HEK293 (cell line): ENCODE data around the gene LRP1.

Experiments
- CTCF ChIA-PET: fragments of 350-600 bp; formaldehyde crosslinking; extraction: SDS; loops from one replicate; lab custom pipeline; 2021; ENCODE audit warnings: antibody characterized with exemption; lab: Yijun Ruan, JAX
- POLR2A ChIA-PET: fragments of 300-600 bp; formaldehyde crosslinking; extraction: SDS; loops from one replicate; lab custom pipeline; 2020; ENCODE audit warnings: antibody characterized with exemption, inconsistent platforms; lab: Yijun Ruan, JAX
- H3K27ac ChIP-seq: fragments of 200-500 bp; sonication (Bioruptor generic); 2 replicates; pipeline ENCODE4 v1.5.1; 2014; ENCODE audit warnings: low read depth, low read length, control low read depth, inconsistent platforms; ENCODE audit errors: extremely low read depth
- H3K36me3 ChIP-seq, 2 experiments: fragments of 200-500 bp in 1 of 2; sonication (Bioruptor generic) in 1 of 2; 1 replicate in 1 of 2; 2 replicates in 1 of 2; pipeline ENCODE4 v1.5.1; 2014 to 2017; ENCODE audit warnings: inconsistent platforms in 2 of 2, low read length in 2 of 2; ENCODE audit not compliant: control insufficient read depth in 2 of 2, insufficient read depth in 1 of 2
- H3K4me1 ChIP-seq: fragments of 200-500 bp; sonication (Bioruptor generic); 2 replicates; pipeline ENCODE4 v1.5.1; 2014; ENCODE audit warnings: mild to moderate bottlenecking, low read length, inconsistent platforms; ENCODE audit not compliant: control insufficient read depth, insufficient read depth
- H3K4me3 ChIP-seq: 2 replicates; pipeline ENCODE4 v1.5.1; 2011; ENCODE audit warnings: low read depth, mild to moderate bottlenecking, control low read depth, low read length, moderate library complexity
- H3K9me3 ChIP-seq: fragments of 200-500 bp; sonication (Bioruptor generic); 2 replicates; pipeline ENCODE4 v1.5.1; 2014; ENCODE audit warnings: low read depth, low read length, inconsistent platforms; ENCODE audit not compliant: control insufficient read depth, insufficient read depth
- BCL11A ChIP-seq: fragments of 450-650 bp; formaldehyde crosslinking; IDR thresholded peaks from 2 replicates; pipeline ENCODE4 v1.5.1; 2016; ENCODE audit warnings: low read depth, missing biosample characterization, missing genetic modification characterization
- EGR2 ChIP-seq: fragments of 450-650 bp; formaldehyde crosslinking; IDR thresholded peaks from 2 replicates; pipeline ENCODE4 v1.5.1; 2016; ENCODE audit warnings: low read depth, missing biosample characterization, missing genetic modification characterization
- GLI4 ChIP-seq: fragments of 450-650 bp; formaldehyde crosslinking; IDR thresholded peaks from 2 replicates; pipeline ENCODE4 v1.5.1; 2016; ENCODE audit warnings: missing biosample characterization, missing genetic modification characterization
- HOXA7 ChIP-seq: sonication (generic); formaldehyde crosslinking; IDR thresholded peaks from 2 replicates; pipeline ENCODE4 v1.8.1; 2022; ENCODE audit warnings: missing genetic modification reagents, borderline replicate concordance
- HOXD13 ChIP-seq: sonication (generic); formaldehyde crosslinking; IDR thresholded peaks from 2 replicates; pipeline ENCODE4 v1.8.0; 2022; ENCODE audit warnings: missing genetic modification reagents, borderline replicate concordance
- KLF1 ChIP-seq: fragments of 450-650 bp; formaldehyde crosslinking; IDR thresholded peaks from 2 replicates; pipeline ENCODE4 v1.5.1; 2016; ENCODE audit warnings: missing biosample characterization, missing genetic modification characterization
- KLF10 ChIP-seq: fragments of 450-650 bp; IDR thresholded peaks from 2 replicates; pipeline ENCODE4 v1.5.1; 2018; ENCODE audit warnings: missing biosample characterization, mild to moderate bottlenecking, missing genetic modification characterization
- PRDM10 ChIP-seq: fragments of 450-650 bp; formaldehyde crosslinking; IDR thresholded peaks from 2 replicates; pipeline ENCODE4 v1.5.1; 2016; ENCODE audit warnings: missing biosample characterization, missing genetic modification characterization
- SCRT1 ChIP-seq: fragments of 450-650 bp; formaldehyde crosslinking; IDR thresholded peaks from 2 replicates; pipeline ENCODE4 v1.5.1; 2016; ENCODE audit warnings: missing biosample characterization, missing genetic modification characterization, borderline replicate concordance
- TRIM28 ChIP-seq: IDR thresholded peaks from 2 replicates; pipeline ENCODE4 v1.6.1; 2011; ENCODE audit warnings: low read length, control low read depth, borderline replicate concordance
- WT1 ChIP-seq: fragments of 450-650 bp; formaldehyde crosslinking; IDR thresholded peaks from 2 replicates; pipeline ENCODE4 v1.5.1; 2016; ENCODE audit warnings: missing biosample characterization, missing genetic modification characterization
- YY2 ChIP-seq: fragments of 450-650 bp; formaldehyde crosslinking; IDR thresholded peaks from 2 replicates; pipeline ENCODE4 v1.5.1; 2016; ENCODE audit warnings: missing biosample characterization, missing genetic modification characterization
- ZBTB17 ChIP-seq: fragments of 450-650 bp; formaldehyde crosslinking; IDR thresholded peaks from 2 replicates; pipeline ENCODE4 v1.5.1; 2016; ENCODE audit warnings: missing biosample characterization, missing genetic modification characterization
- ZBTB48 ChIP-seq: fragments of 450-650 bp; formaldehyde crosslinking; IDR thresholded peaks from 2 replicates; pipeline ENCODE4 v1.5.1; 2016; ENCODE audit warnings: missing biosample characterization, missing genetic modification characterization
- ZBTB8A ChIP-seq: fragments of 450-650 bp; formaldehyde crosslinking; IDR thresholded peaks from 2 replicates; pipeline ENCODE4 v1.5.1; 2016; ENCODE audit warnings: missing biosample characterization, missing genetic modification characterization
- ZEB2 ChIP-seq: fragments of 450-650 bp; formaldehyde crosslinking; IDR thresholded peaks from 2 replicates; pipeline ENCODE4 v1.5.1; 2016; ENCODE audit warnings: missing biosample characterization, missing genetic modification characterization
- ZFHX2 ChIP-seq: fragments of 450-650 bp; formaldehyde crosslinking; conservative IDR thresholded peaks from 2 replicates; pipeline ENCODE4 v1.5.1; 2016; ENCODE audit warnings: missing biosample characterization, missing genetic modification characterization
- ZFP37 ChIP-seq: fragments of 450-650 bp; formaldehyde crosslinking; IDR thresholded peaks from 2 replicates; pipeline ENCODE4 v1.5.1; 2016; ENCODE audit warnings: missing biosample characterization, missing genetic modification characterization
- ZNF184 ChIP-seq: fragments of 450-650 bp; IDR thresholded peaks from 2 replicates; pipeline ENCODE4 v1.5.1; 2018; ENCODE audit warnings: missing biosample characterization, mild to moderate bottlenecking, missing genetic modification characterization
- ZNF214 ChIP-seq: fragments of 450-650 bp; formaldehyde crosslinking; IDR thresholded peaks from 2 replicates; pipeline ENCODE4 v1.5.1; 2017; ENCODE audit warnings: missing biosample characterization, mild to moderate bottlenecking, missing genetic modification characterization, borderline replicate concordance
- ZNF223 ChIP-seq: fragments of 450-650 bp; formaldehyde crosslinking; IDR thresholded peaks from 2 replicates; pipeline ENCODE4 v1.5.1; 2016; ENCODE audit warnings: missing biosample characterization, missing genetic modification characterization
- ZNF302 ChIP-seq: fragments of 450-650 bp; formaldehyde crosslinking; IDR thresholded peaks from 2 replicates; pipeline ENCODE4 v1.5.1; 2016; ENCODE audit warnings: missing biosample characterization, missing genetic modification characterization, low read depth
- ZNF366 ChIP-seq: fragments of 450-650 bp; formaldehyde crosslinking; conservative IDR thresholded peaks from 2 replicates; pipeline ENCODE4 v1.5.1; 2016; ENCODE audit warnings: missing biosample characterization, missing genetic modification characterization
- ZNF433 ChIP-seq: fragments of 450-650 bp; formaldehyde crosslinking; IDR thresholded peaks from 2 replicates; pipeline ENCODE4 v1.5.1; 2016; ENCODE audit warnings: missing biosample characterization, missing genetic modification characterization, low read depth
- ZNF560 ChIP-seq: fragments of 450-650 bp; formaldehyde crosslinking; IDR thresholded peaks from 2 replicates; pipeline ENCODE4 v1.5.1; 2017; ENCODE audit warnings: missing biosample characterization, missing genetic modification characterization, borderline replicate concordance
- ZNF561 ChIP-seq: fragments of 450-650 bp; IDR thresholded peaks from 2 replicates; pipeline ENCODE4 v1.5.1; 2018; ENCODE audit warnings: missing biosample characterization, missing genetic modification characterization, borderline replicate concordance
- ZNF580 ChIP-seq: fragments of 450-650 bp; formaldehyde crosslinking; IDR thresholded peaks from 2 replicates; pipeline ENCODE4 v1.5.1; 2016; ENCODE audit warnings: missing biosample characterization, missing genetic modification characterization
- ZNF610 ChIP-seq: fragments of 450-650 bp; formaldehyde crosslinking; IDR thresholded peaks from 2 replicates; pipeline ENCODE4 v1.5.1; 2016; ENCODE audit warnings: missing biosample characterization, missing genetic modification characterization, borderline replicate concordance
- ZNF747 ChIP-seq: fragments of 450-650 bp; formaldehyde crosslinking; IDR thresholded peaks from 2 replicates; pipeline ENCODE4 v1.5.1; 2016; ENCODE audit warnings: missing biosample characterization, missing genetic modification characterization
- ZNF76 ChIP-seq: fragments of 450-650 bp; formaldehyde crosslinking; IDR thresholded peaks from 2 replicates; pipeline ENCODE4; 2016; ENCODE audit warnings: low read depth, missing biosample characterization, missing genetic modification characterization, borderline replicate concordance
- ZNF791 ChIP-seq: fragments of 450-650 bp; formaldehyde crosslinking; IDR thresholded peaks from 2 replicates; pipeline ENCODE4 v1.5.1; 2016; ENCODE audit warnings: missing biosample characterization, missing genetic modification characterization
- TF ChIP-seq, protein P1 (sequence below): sonication (generic); formaldehyde crosslinking; IDR thresholded peaks from 2 replicates; pipeline ENCODE4 v1.8.1; 2022; ENCODE audit warnings: mild to moderate bottlenecking, moderate library complexity, missing genetic modification reagents

LRP1 gene

DNA sequence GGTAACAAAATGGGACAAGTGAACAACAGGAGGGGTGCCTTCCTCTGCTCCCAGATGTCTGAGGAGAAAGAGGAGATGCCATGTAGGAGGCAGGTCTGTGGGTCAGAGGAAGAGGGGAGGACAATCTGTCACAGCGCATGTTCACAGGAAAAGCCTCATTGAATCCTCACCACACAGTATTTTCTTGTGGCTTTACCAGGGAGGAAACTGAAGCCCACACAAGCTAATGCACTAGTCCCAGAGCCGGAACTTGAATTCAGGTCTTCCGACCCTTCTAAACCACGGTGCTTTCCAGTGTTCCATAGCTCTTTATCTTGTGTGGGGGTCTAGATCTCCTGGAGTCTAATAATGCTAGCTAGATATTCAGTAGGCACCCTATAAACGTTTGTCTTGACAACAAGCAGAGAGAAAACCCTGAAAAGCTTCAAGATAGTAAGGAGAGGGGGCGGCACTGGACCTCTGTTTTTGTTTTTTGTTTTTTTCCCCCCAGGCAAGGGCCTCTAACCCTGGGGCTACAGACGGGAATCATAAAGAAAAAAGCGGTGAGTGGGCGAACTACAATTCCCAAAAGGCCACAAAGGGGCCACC lies 100.9 kb downstream of the LRP1 start:
- H3K27ac ChIP-seq = peak overlapping the region; percentile 87; the same call in 1 of the 2 replicates
- TF ChIP-seq SCRT1 (tag by site-specific recombination) (no peak), ZNF561 (tag by site-specific recombination) (0 out of 2 replicates have a peak, but pooled peaks have one; percentile 1), YY2 (no peak), ZNF560 (no peak), ZNF747 (tag by site-specific recombination) (no peak), ZNF76 (tag by site-specific recombination) (peak; percentile 84), KLF10 (no peak), ZNF184 (tag by site-specific recombination) (no peak), ZBTB48 (tag by site-specific recombination) (no peak), ZNF791 (no peak), EGR2 (no peak), ZFP37 (tag by site-specific recombination) (no peak), GLI4 (tag by site-specific recombination) (no peak), PRDM10 (peak; percentile 80), ZFHX2 (tag by site-specific recombination) (0 out of 2 replicates have a peak, but pooled peaks have one; percentile 17), ZNF223 (tag by site-specific recombination) (no peak), ZNF366 (tag by site-specific recombination) (0 out of 2 replicates have a peak, but pooled peaks have one; percentile 26), HOXD13 (no peak), ZNF433 (tag by site-specific recombination) (no peak), BCL11A (tag by site-specific recombination) (no peak), ZBTB17 (tag by site-specific recombination) (no peak), ZNF580 (no peak), ZNF610 (tag by site-specific recombination) (no peak), WT1 (tag by site-specific recombination) (no peak), TRIM28 (no peak), ZNF214 (tag by site-specific recombination) (no peak), ZBTB8A (tag by site-specific recombination) (no peak), KLF1 (no peak), ZEB2 (tag by site-specific recombination) (no peak), ZNF302 (tag by site-specific recombination) (no peak), HOXA7 (CRISPR knock-in tag) (no peak)
- TF ChIP-seq, protein P1, sequence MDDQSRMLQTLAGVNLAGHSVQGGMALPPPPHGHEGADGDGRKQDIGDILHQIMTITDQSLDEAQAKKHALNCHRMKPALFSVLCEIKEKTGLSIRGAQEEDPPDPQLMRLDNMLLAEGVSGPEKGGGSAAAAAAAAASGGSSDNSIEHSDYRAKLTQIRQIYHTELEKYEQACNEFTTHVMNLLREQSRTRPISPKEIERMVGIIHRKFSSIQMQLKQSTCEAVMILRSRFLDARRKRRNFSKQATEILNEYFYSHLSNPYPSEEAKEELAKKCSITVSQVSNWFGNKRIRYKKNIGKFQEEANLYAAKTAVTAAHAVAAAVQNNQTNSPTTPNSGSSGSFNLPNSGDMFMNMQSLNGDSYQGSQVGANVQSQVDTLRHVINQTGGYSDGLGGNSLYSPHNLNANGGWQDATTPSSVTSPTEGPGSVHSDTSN = no peak
- ChIA-PET CTCF (interaction anchor here (0.5 to 23.3 kb wide), 12 partner anchors 11 to 507 kb away, joined by 3 to 628 read pairs (median 3); partner anchors contain the start of gene NXPH4), POLR2A (interaction anchor here (0.6 to 3.5 kb wide), 10 partner anchors 8 to 593 kb away, joined by 3 to 72 read pairs (median 7); partner anchors contain the start of genes DDIT3, GLI1, INHBE and NXPH4)
- H3K4me1 ChIP-seq = peaks cover 11% of the 10 kb centered on the region
- H3K36me3 ChIP-seq = peaks cover 0 to 35% of the 10 kb centered on the region in 2 experiments; a peak in 1 of 3 replicates
- no peaks in the 10 kb centered on the region for H3K9me3 ChIP-seq
- H3K4me3 ChIP-seq = no peak overlapping the region
